Esophagus squamous epithelium (tissue), 4 donors: ENCODE data around the gene CLCN1.

Source experiments
- POLR2A ChIP-seq, 4 donors: fragments of 450-650 bp; IDR thresholded peaks; one replicate each; pipeline ENCODE4 v1.6.1; 2017; ENCODE audit warnings: antibody characterized with exemption in 4 of 4, mild to moderate bottlenecking in 4 of 4, moderate library complexity in 3 of 4
- TF ChIP-seq, protein P1 (sequence below), 6 experiments: fragments of 450-650 bp in 4 of 6; fragments of 200-600 bp in 2 of 6; sonication (generic) in 2 of 6; IDR thresholded peaks; one replicate each; pipeline ENCODE4 v1.5.1; 2016 to 2019; ENCODE audit warnings: antibody characterized with exemption in 6 of 6, mild to moderate bottlenecking in 4 of 6, moderate library complexity in 4 of 6

DNA sequence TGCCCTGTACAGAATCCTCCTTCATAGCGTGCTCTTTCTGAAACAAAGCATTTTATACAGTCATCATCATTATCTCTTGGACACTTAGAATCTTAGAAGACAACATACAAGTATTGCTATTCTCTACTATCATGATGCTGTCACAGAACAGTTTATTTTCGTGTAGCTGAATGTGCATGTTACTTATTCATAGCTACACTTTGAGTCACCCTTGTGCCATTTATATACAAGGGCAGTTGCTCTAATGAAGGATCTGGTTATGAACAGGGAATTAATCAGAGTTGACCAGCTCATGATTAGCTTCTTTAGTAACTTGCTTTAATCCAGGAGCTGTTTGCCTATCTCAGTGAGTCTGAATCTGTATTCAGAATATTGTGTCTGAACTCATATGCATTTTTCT lies 16.6 kb upstream of the CLCN1 start:
- TF ChIP-seq, protein P1, sequence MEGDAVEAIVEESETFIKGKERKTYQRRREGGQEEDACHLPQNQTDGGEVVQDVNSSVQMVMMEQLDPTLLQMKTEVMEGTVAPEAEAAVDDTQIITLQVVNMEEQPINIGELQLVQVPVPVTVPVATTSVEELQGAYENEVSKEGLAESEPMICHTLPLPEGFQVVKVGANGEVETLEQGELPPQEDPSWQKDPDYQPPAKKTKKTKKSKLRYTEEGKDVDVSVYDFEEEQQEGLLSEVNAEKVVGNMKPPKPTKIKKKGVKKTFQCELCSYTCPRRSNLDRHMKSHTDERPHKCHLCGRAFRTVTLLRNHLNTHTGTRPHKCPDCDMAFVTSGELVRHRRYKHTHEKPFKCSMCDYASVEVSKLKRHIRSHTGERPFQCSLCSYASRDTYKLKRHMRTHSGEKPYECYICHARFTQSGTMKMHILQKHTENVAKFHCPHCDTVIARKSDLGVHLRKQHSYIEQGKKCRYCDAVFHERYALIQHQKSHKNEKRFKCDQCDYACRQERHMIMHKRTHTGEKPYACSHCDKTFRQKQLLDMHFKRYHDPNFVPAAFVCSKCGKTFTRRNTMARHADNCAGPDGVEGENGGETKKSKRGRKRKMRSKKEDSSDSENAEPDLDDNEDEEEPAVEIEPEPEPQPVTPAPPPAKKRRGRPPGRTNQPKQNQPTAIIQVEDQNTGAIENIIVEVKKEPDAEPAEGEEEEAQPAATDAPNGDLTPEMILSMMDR (IDR thresholded peaks at IDR 0.05), result no peak
- TF ChIP-seq POLR2A (IDR thresholded peaks at IDR 0.05), result no peak
